ENCODE data around the gene ASCC2.

ASCC2 gene

DNA sequence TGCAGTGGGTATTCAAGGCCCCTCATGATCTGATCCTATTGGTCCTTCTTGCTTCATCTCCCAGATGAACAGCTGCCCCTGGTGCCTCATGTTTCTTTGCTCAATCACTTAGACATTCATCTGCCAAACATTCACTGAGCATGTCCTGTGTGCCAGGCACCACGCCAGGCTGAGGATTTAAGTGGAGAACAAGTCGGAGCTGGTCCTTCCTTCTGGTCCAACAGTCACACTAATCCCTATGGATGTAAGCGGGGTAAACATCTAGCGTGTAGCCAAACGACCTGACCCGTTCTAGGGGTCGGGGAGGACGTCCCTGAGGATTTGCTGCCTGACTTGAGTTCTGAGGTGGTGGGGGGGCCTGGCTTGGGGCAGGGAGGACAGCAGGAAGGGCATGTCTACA lies 93.2 kb downstream of the ASCC2 start:
- Histone ChIP-seq H3K27ac (ENCODE audit: low read depth, low read length) (no peak overlapping the region), H4K8ac (ENCODE audit: low read depth, low read length) (no peak overlapping the region), H3K9me3 (ENCODE audit: insufficient read depth, low read depth, low read length) (no peaks in the 10 kb centered on the region), H3K18ac (ENCODE audit: low read length) (no peak overlapping the region), H4K12ac (ENCODE audit: low read depth, low read length) (no peak overlapping the region), H3K4me1 (ENCODE audit: control insufficient read depth in 1 of 2, insufficient read depth in 2 of 2, low read length in 2 of 2) (no peaks in the 10 kb centered on the region), H2BK5ac (ENCODE audit: low read depth, low read length, poor library complexity) (no peak overlapping the region), H3K79me1 (ENCODE audit: low read length) (no peaks in the 10 kb centered on the region), H2AFZ (ENCODE audit: insufficient read depth, low read length, poor library complexity) (no peak overlapping the region), H3K4me2 (ENCODE audit: low read length) (no peak overlapping the region), H3K36me3 (ENCODE audit: control insufficient read depth in 1 of 2, insufficient read depth in 2 of 2, low read length in 2 of 2) (peaks cover 3 to 13% of the 10 kb centered on the region in 2 experiments), H3K14ac (ENCODE audit: low read length) (no peak overlapping the region), H3K23ac (ENCODE audit: low read length) (no peak overlapping the region), H3K4ac (ENCODE audit: low read depth, low read length) (no peak overlapping the region), H3K79me2 (ENCODE audit: control insufficient read depth, insufficient read depth, low read length, poor library complexity) (no peaks in the 10 kb centered on the region), H2BK120ac (ENCODE audit: insufficient read depth, low read length, poor library complexity) (no peak overlapping the region), H3K9ac (ENCODE audit: low read length) (no peak overlapping the region), H4K91ac (ENCODE audit: low read depth, low read length) (no peak overlapping the region), H3K4me3 (ENCODE audit: low read depth, low read length) (no peak overlapping the region), H2BK12ac (ENCODE audit: low read length) (no peak overlapping the region), H3K27me3 (ENCODE audit: insufficient read depth, low read length) (no peaks in the 10 kb centered on the region), H2AK5ac (ENCODE audit: low read length) (no peak overlapping the region)
- no CpG with 5 or more reads among the region's 8 CpGs for WGBS (ENCODE audit: extremely low coverage, insufficient coverage, insufficient read length)
- DNase-seq, result no peak

DNA sequence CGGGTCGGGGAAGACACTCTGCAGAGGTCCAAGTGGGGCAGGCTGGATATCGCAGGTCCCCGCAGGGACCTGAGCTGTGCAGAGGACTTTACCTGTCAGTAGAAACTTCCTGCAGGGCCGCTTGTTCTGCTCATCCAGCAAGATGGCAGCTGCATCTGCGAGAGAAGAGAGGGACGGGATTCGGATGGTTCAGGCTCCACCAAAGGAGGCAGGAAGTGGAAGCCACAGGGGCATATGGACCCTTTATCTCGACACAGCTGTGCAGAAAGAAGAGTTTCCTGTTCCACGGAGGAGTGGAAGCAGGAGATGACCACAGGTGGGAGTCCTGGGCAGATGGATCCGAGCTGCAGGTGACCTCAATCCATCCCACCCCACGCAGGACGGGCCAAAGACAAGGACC lies 95.7 kb downstream of the ASCC2 start:
- no peak overlapping the region for H3K9ac ChIP-seq (ENCODE audit: low read length)
- no peak overlapping the region for H3K14ac ChIP-seq (ENCODE audit: low read length)
- H2BK120ac ChIP-seq (ENCODE audit: insufficient read depth, low read length, poor library complexity), result no peak overlapping the region
- no peaks in the 10 kb centered on the region for H3K79me1 ChIP-seq (ENCODE audit: low read length)
- no peak overlapping the region for H3K4me2 ChIP-seq (ENCODE audit: low read length)
- no peak overlapping the region for H2BK12ac ChIP-seq (ENCODE audit: low read length)
- no peak overlapping the region for H3K23ac ChIP-seq (ENCODE audit: low read length)
- H2AK5ac ChIP-seq (ENCODE audit: low read length), result no peak overlapping the region
- no peak overlapping the region for H4K91ac ChIP-seq (ENCODE audit: low read depth, low read length)
- no peak overlapping the region for H3K27ac ChIP-seq (ENCODE audit: low read depth, low read length)
- no peak overlapping the region for H3K4me3 ChIP-seq (ENCODE audit: low read depth, low read length)
- no peak overlapping the region for H2AFZ ChIP-seq (ENCODE audit: insufficient read depth, low read length, poor library complexity)
- no CpG with 5 or more reads among the region's 13 CpGs for WGBS (ENCODE audit: extremely low coverage, insufficient coverage, insufficient read length)
- no peak overlapping the region for H4K12ac ChIP-seq (ENCODE audit: low read depth, low read length)
- H3K18ac ChIP-seq (ENCODE audit: low read length), result no peak overlapping the region
- peaks cover 3 to 5% of the 10 kb centered on the region in 2 experiments for H3K36me3 ChIP-seq (ENCODE audit: control insufficient read depth in 1 of 2, insufficient read depth in 2 of 2, low read length in 2 of 2)
- H4K8ac ChIP-seq (ENCODE audit: low read depth, low read length), result no peak overlapping the region
- H3K27me3 ChIP-seq (ENCODE audit: insufficient read depth, low read length), result no peaks in the 10 kb centered on the region
- H2BK5ac ChIP-seq (ENCODE audit: low read depth, low read length, poor library complexity), result no peak overlapping the region
- H3K4ac ChIP-seq (ENCODE audit: low read depth, low read length), result no peak overlapping the region
- no peaks in the 10 kb centered on the region for H3K79me2 ChIP-seq (ENCODE audit: control insufficient read depth, insufficient read depth, low read length, poor library complexity)
- H3K4me1 ChIP-seq (ENCODE audit: control insufficient read depth in 1 of 2, insufficient read depth in 2 of 2, low read length in 2 of 2), result no peaks in the 10 kb centered on the region
- DNase-seq, result no peak
- peaks cover 4% of the 10 kb centered on the region for H3K9me3 ChIP-seq (ENCODE audit: insufficient read depth, low read depth, low read length)

DNA sequence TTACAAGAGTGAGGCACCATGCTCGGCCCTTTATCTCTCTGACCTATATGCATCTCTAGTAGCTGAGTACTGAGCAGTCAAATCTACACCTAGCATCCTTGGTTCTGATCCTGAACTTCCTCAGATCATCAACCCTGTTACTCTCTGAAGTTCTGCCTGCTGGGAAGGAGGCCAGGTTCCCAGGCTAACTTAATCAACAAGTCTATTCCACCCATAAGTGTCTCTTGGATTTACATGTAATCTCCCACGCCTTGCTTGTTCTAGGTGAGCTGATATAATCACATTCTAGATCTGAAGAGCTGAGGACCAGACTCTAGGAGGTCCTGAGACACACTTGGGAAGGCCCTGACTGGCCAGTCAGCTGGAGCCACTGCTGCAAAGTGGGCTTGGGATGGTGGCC lies 96.1 kb downstream of the ASCC2 start:
- no peak overlapping the region for H2BK5ac ChIP-seq (ENCODE audit: low read depth, low read length, poor library complexity)

DNA sequence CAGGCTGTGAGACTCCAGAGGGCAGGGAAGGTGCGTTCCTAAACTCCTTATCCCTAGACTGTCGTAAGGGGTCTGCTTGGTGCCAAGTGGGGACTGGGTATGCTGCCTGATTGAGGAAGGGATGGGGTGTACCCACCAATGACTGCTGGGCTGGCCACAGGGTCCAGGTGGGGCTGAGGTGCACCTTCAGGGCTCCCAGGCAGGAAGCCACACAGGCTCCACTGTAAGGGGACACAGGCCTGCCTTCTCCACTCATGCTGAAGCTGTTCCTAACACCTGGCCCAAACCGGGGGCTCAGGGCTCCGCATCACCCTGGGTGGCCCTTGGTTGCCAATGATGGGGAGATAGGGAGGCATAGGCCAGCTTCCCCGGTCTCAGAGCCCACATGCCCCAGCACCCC lies 97.9 kb downstream of the ASCC2 start:
- no peaks in the 10 kb centered on the region for H3K79me2 ChIP-seq (ENCODE audit: control insufficient read depth, insufficient read depth, low read length, poor library complexity)
- no peak overlapping the region for H3K14ac ChIP-seq (ENCODE audit: low read length)
- no peak overlapping the region for H2BK120ac ChIP-seq (ENCODE audit: insufficient read depth, low read length, poor library complexity)
- no peaks in the 10 kb centered on the region for H3K79me1 ChIP-seq (ENCODE audit: low read length)
- H2BK5ac ChIP-seq (ENCODE audit: low read depth, low read length, poor library complexity), result no peak overlapping the region
- H3K4me2 ChIP-seq (ENCODE audit: low read length), result no peak overlapping the region
- no peak overlapping the region for H4K8ac ChIP-seq (ENCODE audit: low read depth, low read length)
- no CpG with 5 or more reads among the region's 5 CpGs for WGBS (ENCODE audit: extremely low coverage, insufficient coverage, insufficient read length)
- H3K4me1 ChIP-seq (ENCODE audit: control insufficient read depth in 1 of 2, insufficient read depth in 2 of 2, low read length in 2 of 2), result no peaks in the 10 kb centered on the region
- H4K91ac ChIP-seq (ENCODE audit: low read depth, low read length), result no peak overlapping the region
- H3K18ac ChIP-seq (ENCODE audit: low read length), result no peak overlapping the region
- no peak overlapping the region for H3K4ac ChIP-seq (ENCODE audit: low read depth, low read length)
- no peak overlapping the region for H3K27ac ChIP-seq (ENCODE audit: low read depth, low read length)
- H3K9me3 ChIP-seq (ENCODE audit: insufficient read depth, low read depth, low read length), result peaks cover 4% of the 10 kb centered on the region
- H2BK12ac ChIP-seq (ENCODE audit: low read length), result no peak overlapping the region
- no peaks in the 10 kb centered on the region for H3K27me3 ChIP-seq (ENCODE audit: insufficient read depth, low read length)
- no peak overlapping the region for H2AFZ ChIP-seq (ENCODE audit: insufficient read depth, low read length, poor library complexity)
- H3K36me3 ChIP-seq (ENCODE audit: control insufficient read depth in 1 of 2, insufficient read depth in 2 of 2, low read length in 2 of 2), result peaks cover 0 to 5% of the 10 kb centered on the region in 2 experiments
- no peak for DNase-seq
- no peak overlapping the region for H3K9ac ChIP-seq (ENCODE audit: low read length)
- no peak overlapping the region for H2AK5ac ChIP-seq (ENCODE audit: low read length)
- H4K12ac ChIP-seq (ENCODE audit: low read depth, low read length), result no peak overlapping the region
- no peak overlapping the region for H3K23ac ChIP-seq (ENCODE audit: low read length)
- H3K4me3 ChIP-seq (ENCODE audit: low read depth, low read length), result no peak overlapping the region

More for the DNA sequence above, 96.1 kb downstream of the ASCC2 start:
- Histone ChIP-seq H3K4me2 (ENCODE audit: low read length) (no peak overlapping the region), H3K4me1 (ENCODE audit: control insufficient read depth in 1 of 2, insufficient read depth in 2 of 2, low read length in 2 of 2) (no peaks in the 10 kb centered on the region), H3K18ac (ENCODE audit: low read length) (no peak overlapping the region), H2BK12ac (ENCODE audit: low read length) (no peak overlapping the region), H2AK5ac (ENCODE audit: low read length) (no peak overlapping the region), H3K4me3 (ENCODE audit: low read depth, low read length) (no peak overlapping the region), H4K8ac (ENCODE audit: low read depth, low read length) (no peak overlapping the region), H2BK120ac (ENCODE audit: insufficient read depth, low read length, poor library complexity) (no peak overlapping the region), H3K23ac (ENCODE audit: low read length) (no peak overlapping the region), H3K36me3 (ENCODE audit: control insufficient read depth in 1 of 2, insufficient read depth in 2 of 2, low read length in 2 of 2) (peaks cover 3 to 5% of the 10 kb centered on the region in 2 experiments), H2AFZ (ENCODE audit: insufficient read depth, low read length, poor library complexity) (no peak overlapping the region), H3K79me1 (ENCODE audit: low read length) (no peaks in the 10 kb centered on the region), H3K27me3 (ENCODE audit: insufficient read depth, low read length) (no peaks in the 10 kb centered on the region), H4K12ac (ENCODE audit: low read depth, low read length) (no peak overlapping the region), H3K14ac (ENCODE audit: low read length) (no peak overlapping the region), H3K4ac (ENCODE audit: low read depth, low read length) (no peak overlapping the region), H3K9ac (ENCODE audit: low read length) (no peak overlapping the region), H4K91ac (ENCODE audit: low read depth, low read length) (no peak overlapping the region), H3K9me3 (ENCODE audit: insufficient read depth, low read depth, low read length) (peaks cover 4% of the 10 kb centered on the region), H3K79me2 (ENCODE audit: control insufficient read depth, insufficient read depth, low read length, poor library complexity) (no peaks in the 10 kb centered on the region), H3K27ac (ENCODE audit: low read depth, low read length) (no peak overlapping the region)
- DNase-seq, result no peak
- WGBS (ENCODE audit: extremely low coverage, insufficient coverage, insufficient read length), result no CpG with 5 or more reads among the region's 2 CpGs
